Measurements from ENCODE around the gene SARM1.

DNA sequence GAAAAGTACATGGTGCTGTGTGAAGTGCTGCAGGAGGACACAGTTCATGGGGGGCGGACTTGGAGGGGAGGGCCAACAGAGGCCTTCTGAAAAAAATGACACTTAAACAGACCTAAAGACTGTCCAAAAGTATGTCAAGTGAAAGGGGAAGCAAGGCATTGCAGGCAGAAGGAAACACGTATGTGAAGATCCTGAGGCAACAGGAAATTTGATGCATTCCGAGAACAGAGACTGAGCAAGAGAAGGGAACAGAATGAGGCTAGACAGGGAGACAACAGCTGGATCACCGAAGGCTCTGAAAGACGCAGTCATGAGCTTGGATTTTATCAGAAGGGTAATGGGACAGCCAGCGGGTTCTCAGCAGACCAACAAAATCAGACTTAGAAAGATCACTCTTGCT is 37.3 kb upstream of the SARM1 start:
- no peak for TF ChIP-seq CTCF (IDR thresholded peaks at IDR 0.05; ENCODE audit: low read depth, low read length)
- no peak for TF ChIP-seq EZH2phosphoT487 (IDR thresholded peaks at IDR 0.05; ENCODE audit: low read depth)
